ENCODE results near the gene PRR33. TPM values are rescaled to one million over a fixed set of nuclear protein-coding genes. Genes with fewer than 3 reads are reported as not detected.
"Not testable (repeated sequence)": the region's sequence is repeated elsewhere in the genome, so short reads cannot be mapped to it uniquely, and the experiment has no call there.

The PRR33 gene
- total RNA-seq: not detected

DNA sequence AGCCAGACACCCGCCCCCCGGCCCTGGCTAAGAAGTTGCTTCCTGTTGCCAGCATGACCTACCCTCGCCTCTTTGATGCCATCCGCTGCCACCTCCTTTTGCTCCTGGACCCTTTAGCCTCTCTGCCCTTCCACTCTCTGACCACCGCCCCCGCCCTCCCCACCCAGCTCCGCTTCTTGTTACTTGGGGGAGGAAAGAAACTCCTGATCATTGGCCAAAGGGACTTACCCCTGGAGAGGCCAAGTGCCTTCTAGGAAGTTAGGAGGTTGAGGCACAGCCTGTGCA lies at the start of gene PRR33:
Gene PRR33 (minus strand): TSS at position 65 of the 285 bp plus-strand sequence. CDS start 1,311 bp downstream, outside the sequence.
- Mint-ChIP-seq H3K36me3 (ENCODE audit: insufficient read depth in 2 of 2) (peaks cover 2 to 6% of the 10 kb centered on the region in 2 donors), H3K4me3 (peak within 1 kb of the TSS; percentile 45 to 73), H3K27me3 (ENCODE audit: low read depth) (peaks cover 7% of the 10 kb centered on the region), H3K4me1 (ENCODE audit: low read depth) (peaks cover 40% of the 10 kb centered on the region), H3K27ac (no peak within 1 kb of the TSS), H3K9me3 (peaks cover 3 to 8% of the 10 kb centered on the region in 2 donors)
- no peak for ATAC-seq (replicated peaks in 1 of 2)
- DNase-seq: no peak

DNA sequence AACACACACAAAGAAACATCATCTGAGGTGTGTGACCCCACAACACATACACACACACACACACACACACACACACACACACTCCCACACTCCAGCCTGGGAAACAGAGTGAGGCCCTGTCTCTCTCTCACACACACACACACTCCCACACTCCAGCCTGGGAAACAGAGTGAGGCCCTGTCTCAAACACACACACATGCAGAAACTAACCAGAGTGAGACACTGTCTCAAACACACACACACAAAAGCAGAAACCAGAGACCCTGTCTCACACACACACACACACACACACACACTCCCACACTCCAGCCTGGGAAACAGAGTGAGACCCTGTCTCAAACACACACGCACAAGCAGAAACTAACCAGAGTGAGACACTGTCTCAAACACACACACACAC lies 48.1 kb upstream of the PRR33 start:
- DNase-seq: peak in 1 of 2 donors; percentile 0
- not testable (repeated sequence) for H3K4me1 Mint-ChIP-seq (ENCODE audit: low read depth); H3K27me3 Mint-ChIP-seq (ENCODE audit: low read depth); ATAC-seq (replicated peaks in 1 of 2); H3K36me3 Mint-ChIP-seq (ENCODE audit: insufficient read depth in 2 of 2); H3K9me3 Mint-ChIP-seq; H3K4me3 Mint-ChIP-seq; H3K27ac Mint-ChIP-seq

DNA sequence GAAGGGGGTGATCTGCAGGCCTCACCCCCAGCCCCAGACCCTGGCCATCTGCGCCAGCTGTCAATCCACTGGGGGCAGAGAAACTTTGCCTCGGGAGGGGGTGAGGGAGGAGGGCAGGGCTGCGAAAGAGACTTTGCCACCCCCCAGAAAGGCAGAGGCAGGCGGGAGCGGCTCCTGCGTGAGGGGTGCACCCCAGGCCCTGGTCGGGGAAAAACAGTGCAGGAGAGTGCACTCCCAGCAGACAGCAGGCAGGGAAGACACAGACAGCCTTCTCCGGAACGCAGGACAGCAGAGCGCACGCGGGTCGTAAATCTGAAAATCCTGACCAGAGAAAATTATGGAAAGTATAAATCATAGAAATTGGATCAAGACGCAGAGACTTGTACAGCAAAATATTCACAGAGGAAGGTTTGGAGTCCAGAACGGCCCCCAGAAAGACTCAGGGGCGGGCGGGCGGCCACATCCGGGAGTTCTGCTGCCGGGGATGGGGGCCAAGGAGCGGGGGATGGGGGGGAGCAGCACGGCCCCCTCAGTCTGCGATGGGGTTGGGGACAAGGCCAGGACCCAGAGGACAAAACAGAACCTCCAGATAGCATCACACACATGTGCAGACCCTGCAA lies 47.4 kb upstream of the PRR33 start:
- ATAC-seq (replicated peaks in 1 of 2): no peak
- no peaks in the 10 kb centered on the region for H3K9me3 Mint-ChIP-seq
- DNase-seq: peak; percentile 5 to 14

DNA sequence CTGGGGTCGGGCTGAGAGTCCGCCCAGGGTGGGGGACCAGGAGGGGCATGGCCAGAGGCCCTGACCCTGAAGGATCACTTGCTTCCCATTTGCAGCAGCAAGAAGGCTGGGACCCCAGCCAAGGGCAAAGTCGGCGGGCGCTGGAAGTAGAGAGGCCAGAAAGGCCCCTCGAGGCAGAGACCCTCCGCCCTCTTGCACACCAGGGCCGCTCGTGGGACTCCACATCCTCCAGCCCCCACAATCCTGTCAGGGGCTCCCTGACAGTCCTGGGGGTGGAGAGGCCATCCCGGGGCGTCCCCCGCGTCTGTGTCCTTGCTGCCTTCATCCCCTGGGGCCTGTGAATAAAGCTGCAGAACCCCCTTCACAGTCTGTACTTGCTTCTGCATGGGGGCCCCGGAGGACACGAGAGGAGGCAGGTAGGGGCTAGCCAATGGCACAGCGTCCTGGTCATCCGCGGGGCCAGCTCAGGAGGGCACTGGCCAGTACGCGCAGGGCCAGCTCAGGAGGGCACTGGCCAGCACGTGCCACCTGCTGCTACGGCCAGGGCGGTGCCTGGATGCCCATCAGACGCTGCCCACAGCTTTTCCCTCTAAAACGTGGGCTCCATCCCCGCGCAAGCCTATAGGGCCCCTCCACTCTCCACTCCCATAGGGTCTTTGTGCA lies 46.8 kb upstream of the PRR33 start:
- H3K27me3 Mint-ChIP-seq (ENCODE audit: low read depth): no peaks in the 10 kb centered on the region
- H3K27ac Mint-ChIP-seq: no peak overlapping the region
- no peak overlapping the region for H3K4me3 Mint-ChIP-seq
- no peaks in the 10 kb centered on the region for H3K36me3 Mint-ChIP-seq (ENCODE audit: insufficient read depth in 2 of 2)
- ATAC-seq (replicated peaks in 1 of 2) (no peak), DNase-seq (peak in 1 of 2 donors; percentile 0)
- H3K4me1 Mint-ChIP-seq (ENCODE audit: low read depth): peaks cover 5% of the 10 kb centered on the region
- no peaks in the 10 kb centered on the region for H3K9me3 Mint-ChIP-seq

More for the DNA sequence above, 47.4 kb upstream of the PRR33 start:
- Mint-ChIP-seq H3K27ac (no peak overlapping the region), H3K27me3 (ENCODE audit: low read depth) (no peaks in the 10 kb centered on the region), H3K36me3 (ENCODE audit: insufficient read depth in 2 of 2) (no peaks in the 10 kb centered on the region), H3K4me3 (peak overlapping the region in 1 of 2 donors; percentile 20), H3K4me1 (ENCODE audit: low read depth) (peaks cover 5% of the 10 kb centered on the region)

DNA sequence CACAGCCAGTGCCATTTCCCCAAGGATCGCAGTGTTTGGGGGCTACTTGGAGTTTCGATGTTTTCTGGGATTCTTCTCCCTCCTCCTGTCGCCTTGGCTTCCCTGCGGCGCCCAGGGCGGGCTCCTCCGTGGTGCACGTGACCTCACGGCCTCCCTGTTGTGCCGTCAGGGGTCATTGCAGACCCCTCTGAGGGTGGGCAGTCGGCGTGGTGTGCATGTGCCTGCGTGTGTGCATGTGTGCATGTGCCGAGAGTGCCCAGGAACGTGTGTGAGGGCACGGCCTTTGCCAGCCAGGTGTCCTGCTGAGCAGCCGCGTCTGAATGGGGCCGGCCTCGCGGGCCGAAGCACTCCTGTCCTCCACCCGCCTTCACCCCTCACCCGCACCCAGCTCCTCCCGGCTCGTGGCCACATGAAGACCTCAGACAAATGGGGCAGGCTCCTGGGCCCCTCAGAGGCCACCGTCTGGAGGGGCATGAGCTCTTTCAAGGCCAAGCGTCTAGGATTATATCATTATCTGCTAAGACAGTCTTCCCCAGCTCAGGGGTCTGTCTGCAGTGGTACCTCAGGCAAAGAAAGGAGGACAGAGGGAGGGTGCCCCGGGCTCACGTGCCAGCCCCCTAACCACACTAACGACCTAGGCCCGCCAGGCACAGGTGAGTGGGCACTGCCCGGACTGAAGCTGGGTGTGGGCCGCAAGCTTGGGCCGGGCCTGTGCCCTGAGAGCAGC lies 46.1 kb upstream of the PRR33 start:
- H3K4me1 Mint-ChIP-seq (ENCODE audit: low read depth): peaks cover 5% of the 10 kb centered on the region
- ATAC-seq (replicated peaks in 1 of 2) (no peak), DNase-seq (peak in 1 of 2 donors; percentile 0)
- H3K36me3 Mint-ChIP-seq (ENCODE audit: insufficient read depth in 2 of 2): no peaks in the 10 kb centered on the region
- no peaks in the 10 kb centered on the region for H3K27me3 Mint-ChIP-seq (ENCODE audit: low read depth)
- H3K9me3 Mint-ChIP-seq: no peaks in the 10 kb centered on the region
- H3K4me3 Mint-ChIP-seq: no peak overlapping the region
- H3K27ac Mint-ChIP-seq: no peak overlapping the region

DNA sequence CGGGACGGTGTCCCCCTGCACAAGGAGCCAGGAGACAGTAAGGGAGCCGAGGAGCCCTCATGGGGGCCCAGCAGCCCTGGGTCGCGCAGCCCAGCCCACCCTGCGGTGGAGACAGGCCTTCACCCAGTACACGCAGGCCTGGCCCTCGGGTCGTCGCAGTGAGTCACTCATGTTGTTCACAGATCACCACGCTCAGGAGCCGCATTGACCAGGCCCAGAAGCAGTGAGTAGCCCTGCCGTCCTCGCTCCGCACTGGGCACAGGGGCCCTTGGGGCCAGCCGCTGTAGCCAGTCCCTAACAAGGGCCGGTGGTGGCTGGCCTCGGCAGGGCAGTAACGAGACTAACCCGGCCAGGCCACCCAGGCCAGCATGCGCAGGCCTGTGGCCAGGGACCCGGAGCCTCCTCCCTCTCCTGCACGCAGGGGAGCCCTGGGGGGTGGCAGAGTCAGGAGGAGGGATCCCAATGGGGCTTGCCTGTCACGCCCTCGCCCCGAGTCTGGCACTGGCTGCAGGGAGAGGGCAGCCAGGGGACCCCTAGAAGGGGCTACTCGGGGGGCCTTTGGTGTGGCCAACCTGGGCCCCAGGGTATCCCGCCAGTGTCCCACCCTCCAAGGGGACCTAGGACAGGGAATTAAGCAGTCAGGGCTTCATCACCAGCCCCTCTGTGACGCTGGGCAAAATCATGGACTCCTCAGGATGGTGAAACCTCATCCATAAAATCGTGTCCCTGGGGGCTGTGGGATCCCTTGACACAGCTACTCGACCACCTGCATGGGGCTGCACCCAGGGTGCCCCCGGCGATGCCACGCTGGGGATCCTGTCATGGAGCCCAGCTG lies 45.3 kb upstream of the PRR33 start:
- peak; percentile 0 for DNase-seq

DNA sequence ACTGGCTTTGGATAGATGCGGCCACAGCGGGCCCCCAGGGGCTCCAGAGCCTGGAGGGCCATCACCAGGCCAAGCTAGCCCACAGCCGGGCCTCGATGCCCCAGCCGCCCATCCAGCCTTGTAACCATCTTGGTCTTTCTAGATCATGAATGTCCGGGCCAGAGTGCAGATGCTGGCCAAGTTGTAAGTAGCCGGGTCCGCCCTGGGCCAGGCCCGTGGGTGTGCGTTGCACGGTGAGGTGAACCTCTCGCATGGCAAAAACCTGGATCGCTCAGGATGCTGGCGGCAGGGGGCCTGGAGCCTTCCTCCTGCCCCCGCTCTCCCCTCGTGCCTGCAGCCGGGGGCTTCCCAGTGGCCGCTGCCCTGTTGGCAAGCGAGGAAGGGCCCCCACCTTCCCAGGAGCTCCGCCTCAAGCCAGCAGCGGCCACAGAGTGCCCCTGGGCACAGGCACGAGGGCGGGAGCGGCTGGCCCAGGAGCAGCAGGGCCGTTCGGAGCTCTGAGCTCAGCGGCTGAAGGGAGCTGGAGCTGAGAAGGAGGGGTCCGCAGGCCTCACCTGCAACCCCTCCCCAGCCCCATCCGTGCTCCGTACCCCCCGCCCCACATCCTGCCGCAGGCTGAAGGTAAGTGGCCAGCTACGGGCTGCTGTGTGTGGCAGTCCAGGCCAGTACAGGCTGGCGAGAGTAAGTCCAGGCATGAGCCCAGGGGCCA lies 44.5 kb upstream of the PRR33 start:
- DNase-seq (no peak), ATAC-seq (replicated peaks in 1 of 2) (no peak)
- Mint-ChIP-seq H3K4me1 (ENCODE audit: low read depth) (peaks cover 5% of the 10 kb centered on the region), H3K4me3 (no peak overlapping the region), H3K36me3 (ENCODE audit: insufficient read depth in 2 of 2) (no peaks in the 10 kb centered on the region), H3K27ac (no peak overlapping the region), H3K27me3 (ENCODE audit: low read depth) (peaks cover 9% of the 10 kb centered on the region), H3K9me3 (no peaks in the 10 kb centered on the region)

More for the DNA sequence above, 45.3 kb upstream of the PRR33 start:
- peaks cover 2% of the 10 kb centered on the region for H3K27me3 Mint-ChIP-seq (ENCODE audit: low read depth)
- peaks cover 5% of the 10 kb centered on the region for H3K4me1 Mint-ChIP-seq (ENCODE audit: low read depth)
- no peak overlapping the region for H3K4me3 Mint-ChIP-seq
- no peaks in the 10 kb centered on the region for H3K9me3 Mint-ChIP-seq
- no peak for ATAC-seq (replicated peaks in 1 of 2)
- H3K27ac Mint-ChIP-seq: no peak overlapping the region
- no peaks in the 10 kb centered on the region for H3K36me3 Mint-ChIP-seq (ENCODE audit: insufficient read depth in 2 of 2)

DNA sequence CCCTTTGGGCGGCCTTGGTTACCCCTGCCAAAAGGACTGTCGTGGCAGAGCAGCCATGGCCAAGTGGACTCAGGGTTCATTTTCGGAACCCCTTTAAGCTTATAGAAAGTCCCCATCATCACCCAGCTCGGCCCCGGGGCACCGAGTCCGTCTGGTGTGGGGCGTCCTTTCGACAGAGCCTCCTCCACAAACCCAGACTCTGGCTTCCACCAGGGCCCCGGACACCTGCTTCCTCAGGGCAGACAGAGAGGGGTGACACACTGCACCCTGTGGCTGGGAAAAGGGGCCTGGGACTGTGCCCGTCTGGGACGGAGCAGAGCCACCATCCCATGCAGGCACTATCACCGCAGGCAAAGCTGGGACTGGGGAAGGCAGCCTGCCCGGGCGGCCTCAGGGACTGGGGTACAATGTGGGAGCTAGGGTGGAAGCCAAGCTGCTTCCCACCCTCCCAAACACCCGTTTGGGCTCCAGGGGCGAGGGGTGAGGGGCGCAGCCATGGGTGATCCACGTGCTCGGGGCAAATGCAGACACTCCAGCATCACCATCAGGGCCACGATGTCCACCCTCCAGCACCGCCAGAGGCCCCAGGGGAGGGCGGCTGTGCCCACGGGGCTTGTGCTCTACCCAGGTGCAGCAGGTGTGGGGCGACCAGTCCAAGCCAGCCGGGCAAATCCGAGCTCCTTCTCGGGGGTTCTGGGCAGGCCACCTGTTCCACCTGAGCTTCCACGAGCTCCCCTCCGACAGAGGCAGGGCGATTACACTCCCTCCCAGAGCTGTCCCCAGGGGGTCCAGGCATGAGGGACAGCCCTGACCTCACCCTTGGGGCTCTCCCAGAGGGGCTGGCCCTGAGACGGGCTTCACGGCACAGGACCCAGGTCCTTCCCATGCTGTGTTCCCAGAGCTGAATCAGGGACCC lies 43.7 kb upstream of the PRR33 start:
- Mint-ChIP-seq H3K27me3 (ENCODE audit: low read depth) (peaks cover 9% of the 10 kb centered on the region), H3K36me3 (ENCODE audit: insufficient read depth in 2 of 2) (no peaks in the 10 kb centered on the region), H3K9me3 (no peaks in the 10 kb centered on the region), H3K4me3 (no peak overlapping the region), H3K27ac (no peak overlapping the region), H3K4me1 (ENCODE audit: low read depth) (peaks cover 5% of the 10 kb centered on the region)
- DNase-seq: no peak
- ATAC-seq (replicated peaks in 1 of 2): no peak

DNA sequence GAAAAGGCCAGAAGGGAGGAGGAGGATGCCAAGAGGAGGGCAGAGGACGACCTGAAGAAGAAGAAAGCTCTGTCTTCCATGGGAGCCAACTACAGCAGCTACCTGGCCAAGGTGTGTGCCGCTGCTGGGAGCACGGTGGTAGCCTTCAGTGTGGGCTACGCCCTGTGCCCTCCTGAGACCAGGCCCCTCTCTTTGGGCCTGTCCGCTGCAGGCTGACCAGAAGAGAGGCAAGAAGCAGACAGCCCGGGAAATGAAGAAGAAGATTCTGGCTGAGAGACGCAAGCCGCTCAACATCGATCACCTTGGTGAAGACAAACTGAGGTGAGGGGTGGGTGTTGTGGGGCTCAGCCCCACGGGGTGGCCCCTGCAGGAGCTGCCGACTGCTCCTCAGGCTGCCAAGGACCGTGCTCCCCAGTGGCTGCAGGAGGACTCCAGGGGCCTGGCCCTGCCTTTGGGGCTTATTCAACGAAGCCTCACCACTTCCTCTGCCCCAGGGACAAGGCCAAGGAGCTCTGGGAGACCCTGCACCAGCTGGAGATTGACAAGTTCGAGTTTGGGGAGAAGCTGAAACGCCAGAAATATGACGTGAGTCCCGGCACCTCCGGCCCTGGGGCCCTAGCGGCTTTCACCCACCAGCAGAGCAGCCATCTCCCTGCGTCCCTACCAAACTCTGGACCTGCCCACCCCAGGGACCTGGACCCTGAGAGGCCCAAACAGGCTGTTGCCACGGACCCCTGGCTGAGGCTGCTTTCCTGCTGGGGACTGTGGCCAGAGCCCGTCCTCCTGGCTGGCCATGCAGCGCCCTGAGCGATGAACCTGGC lies 42.9 kb upstream of the PRR33 start:
- H3K27ac Mint-ChIP-seq: no peak overlapping the region
- peaks cover 9% of the 10 kb centered on the region for H3K27me3 Mint-ChIP-seq (ENCODE audit: low read depth)
- ATAC-seq (replicated peaks in 1 of 2) (no peak), DNase-seq (no peak)
- H3K4me1 Mint-ChIP-seq (ENCODE audit: low read depth): peaks cover 5% of the 10 kb centered on the region
- H3K4me3 Mint-ChIP-seq: no peak overlapping the region
- no peaks in the 10 kb centered on the region for H3K9me3 Mint-ChIP-seq
- no peaks in the 10 kb centered on the region for H3K36me3 Mint-ChIP-seq (ENCODE audit: insufficient read depth in 2 of 2)

DNA sequence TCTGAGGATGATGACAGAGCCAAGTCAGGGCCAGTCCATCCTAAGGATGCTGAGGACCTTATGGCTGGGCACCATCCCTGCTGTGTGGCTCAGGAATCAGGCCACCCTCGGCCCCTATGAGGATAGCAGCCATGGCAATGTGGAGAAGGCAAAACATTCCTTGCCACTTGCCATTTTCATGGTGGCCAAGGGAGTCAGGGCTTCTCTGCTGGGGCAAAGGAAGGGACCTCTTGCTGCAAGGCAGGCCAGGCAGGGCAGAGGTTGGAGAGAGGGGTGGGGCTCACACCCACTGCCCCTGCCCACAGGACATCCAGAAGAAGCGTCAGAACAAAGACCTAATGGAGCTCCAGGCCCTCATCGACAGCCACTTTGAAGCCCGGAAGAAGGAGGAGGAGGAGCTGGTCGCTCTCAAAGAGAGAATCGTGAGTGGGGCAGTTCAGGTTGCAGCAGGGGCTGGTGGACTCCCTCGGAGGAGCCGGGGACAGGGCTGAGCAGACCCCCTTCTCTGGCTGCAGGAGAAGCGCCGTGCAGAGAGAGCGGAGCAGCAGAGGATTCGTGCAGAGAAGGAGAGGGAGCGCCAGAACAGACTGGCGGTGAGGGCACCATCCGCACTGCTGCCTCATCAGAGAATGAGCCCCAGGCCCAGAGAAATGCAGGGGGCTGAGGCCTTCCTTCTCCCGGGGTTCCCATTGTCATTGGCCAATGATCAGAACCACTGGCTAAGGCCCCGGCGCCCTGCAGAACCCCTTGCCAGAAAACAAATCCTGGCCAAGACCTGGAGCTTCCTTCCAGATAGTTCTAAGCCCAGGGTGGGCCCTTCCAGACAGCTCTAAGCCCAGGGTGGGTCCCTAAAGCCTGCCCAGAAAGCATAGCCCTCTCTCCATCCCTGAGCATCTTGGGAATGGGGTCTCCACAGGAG lies 42.0 kb upstream of the PRR33 start:
- DNase-seq (no peak), ATAC-seq (replicated peaks in 1 of 2) (no peak)
- no peaks in the 10 kb centered on the region for H3K9me3 Mint-ChIP-seq
- H3K36me3 Mint-ChIP-seq (ENCODE audit: insufficient read depth in 2 of 2): no peaks in the 10 kb centered on the region
- no peak overlapping the region for H3K27ac Mint-ChIP-seq
- peaks cover 9% of the 10 kb centered on the region for H3K27me3 Mint-ChIP-seq (ENCODE audit: low read depth)
- H3K4me1 Mint-ChIP-seq (ENCODE audit: low read depth): no peaks in the 10 kb centered on the region
- H3K4me3 Mint-ChIP-seq: no peak overlapping the region
